D721Med (cell line): ENCODE measurements around the gene CDA.

Experiments
- DNase-seq: peaks from one replicate; pipeline ENCODE4 v3.0.0; 2011; ENCODE audit warnings: low spot score; ENCODE audit not compliant: insufficient read length
- FAIRE-seq: peaks from 2 replicates; lab custom pipeline; 2011; peaks lifted over from hg19 to GRCh38; lab: Jason Lieb, UNC
- CTCF ChIP-seq: IDR thresholded peaks from 2 replicates; pipeline ENCODE4 v1.5.1; 2012; ENCODE audit warnings: mild to moderate bottlenecking, control low read depth; ENCODE audit not compliant: insufficient read depth; ENCODE audit errors: missing control alignments

The CDA gene

GRCh38 chr1:20660363-20660762, 71.5 kb downstream of the CDA start:
- DNase-seq: no peak
- no peak for TF ChIP-seq CTCF

GRCh38 chr1:20660847-20661206, 71.9 kb downstream of the CDA start:
- TF ChIP-seq CTCF: no peak
- FAIRE-seq (no peak), DNase-seq (no peak)

More at GRCh38 chr1:20660363-20660762, 71.5 kb downstream of the CDA start:
- FAIRE-seq: no peak

- DNase-seq (peak; percentile 73), FAIRE-seq (no peak)
- peak; percentile 29 for TF ChIP-seq CTCF
These were observed 72.6 kb downstream of the CDA start, which contains the start of gene DDOST for GRCh38 chr1:20661207-20662109. Gene DDOST (minus strand): TSS chr1:20661369. CDS start chr1:20661350, 19 bp downstream.

GRCh38 chr1:20662110-20662475, 73.2 kb downstream of the CDA start:
- DNase-seq: no peak
- no peak for TF ChIP-seq CTCF
- no peak for FAIRE-seq

GRCh38 chr1:20663365-20663764, 74.5 kb downstream of the CDA start:
- TF ChIP-seq CTCF: no peak
- DNase-seq (no peak), FAIRE-seq (no peak)

GRCh38 chr1:20663969-20664715, 75.2 kb downstream of the CDA start:
- DNase-seq (no peak), FAIRE-seq (no peak)
- no peak for TF ChIP-seq CTCF

GRCh38 chr1:20665726-20666125, 76.8 kb downstream of the CDA start:
- DNase-seq: no peak
- TF ChIP-seq CTCF: no peak
- FAIRE-seq: no peak
